HepG2 (cell line): ENCODE measurements around the gene COA7. TPM values are rescaled to one million over a fixed set of nuclear protein-coding genes. Genes with fewer than 3 reads are reported as not detected.

ENCODE experiments used
- EZH2 ChIP-seq: conservative IDR thresholded peaks from 2 replicates; pipeline ENCODE4 v1.6.1; 2012; ENCODE audit warnings: mild to moderate bottlenecking, low read depth, low read length, moderate library complexity
- MAF1 ChIP-seq: sonication (generic); formaldehyde crosslinking; IDR thresholded peaks from 2 replicates; pipeline ENCODE4 v1.5.0; 2020; ENCODE audit warnings: missing genetic modification reagents, borderline replicate concordance
- ONECUT2 ChIP-seq: sonication (generic); formaldehyde crosslinking; IDR thresholded peaks from 2 replicates; pipeline ENCODE4 v1.4.0; 2020; ENCODE audit warnings: missing genetic modification reagents
- TEAD3 ChIP-seq: optimal IDR thresholded peaks from 2 replicates; pipeline ENCODE3; 2016; ENCODE audit warnings: borderline replicate concordance
- ZNF407 ChIP-seq: sonication (generic); formaldehyde crosslinking; IDR thresholded peaks from one replicate; pipeline ENCODE4 v1.5.1; 2020; ENCODE audit warnings: mild to moderate bottlenecking, missing genetic modification reagents; ENCODE audit errors: not compliant biosample characterization
- ZNF563 ChIP-seq: sonication (generic); formaldehyde crosslinking; IDR thresholded peaks from 2 replicates; pipeline ENCODE4 v1.8.0; 2022; ENCODE audit warnings: mild to moderate bottlenecking, moderate library complexity, missing genetic modification reagents
- polyA plus RNA-seq, 8 experiments: library from polyadenylated mRNA; depleted of rRNA in 3 of 8; stranded (reverse) in 7 of 8; unstranded in 1 of 8; fragments of >200 nt; fragmentation: Illumina TruSeq in 4 of 8; extraction: Trizol in 4 of 8; gene quantifications; 2 replicates each; pipeline versions ENCODE4 v1.2.1 to v1.2.3, GENCODE V29; 2011 to 2016; ENCODE audit warnings: low read depth in 4 of 8, missing spikeins in 1 of 8, mixed read lengths in 1 of 8; ENCODE audit not compliant: insufficient read depth in 1 of 8
- total RNA-seq, 5 experiments: library from RNA; depleted of rRNA; stranded (reverse); fragments of >200 nt; fragmentation: Illumina TruSeq; extraction: Trizol; gene quantifications; 2 replicates each; pipeline ENCODE4 v1.2.3, GENCODE V29; 2016; ENCODE audit warnings: low read depth in 1 of 5

The COA7 gene
- total and polyA plus RNA-seq, 2 of the 13 experiments (the other 11 are each of a cell fraction or from before 2014, with no cell fraction given), result 12.3 to 30.4 TPM

GRCh38 chr1:52654063-52654462 is 44.1 kb downstream of the COA7 start (continued):
- TF ChIP-seq ZNF407, result no peak
- no peak for TF ChIP-seq MAF1 (CRISPR knock-in tag)
- no peak for TF ChIP-seq ONECUT2 (CRISPR knock-in tag)
- TF ChIP-seq EZH2, result no peak
- TF ChIP-seq ZNF563 (CRISPR knock-in tag), result no peak
- no peak for TF ChIP-seq TEAD3
- TF ChIP-seq, all 625 proteins: peak for 0
